ENCODE measurements around the gene CBS.
"Not testable (repeated sequence)": the region's sequence is repeated elsewhere in the genome, so short reads cannot be mapped to it uniquely, and the experiment has no call there.

DNA sequence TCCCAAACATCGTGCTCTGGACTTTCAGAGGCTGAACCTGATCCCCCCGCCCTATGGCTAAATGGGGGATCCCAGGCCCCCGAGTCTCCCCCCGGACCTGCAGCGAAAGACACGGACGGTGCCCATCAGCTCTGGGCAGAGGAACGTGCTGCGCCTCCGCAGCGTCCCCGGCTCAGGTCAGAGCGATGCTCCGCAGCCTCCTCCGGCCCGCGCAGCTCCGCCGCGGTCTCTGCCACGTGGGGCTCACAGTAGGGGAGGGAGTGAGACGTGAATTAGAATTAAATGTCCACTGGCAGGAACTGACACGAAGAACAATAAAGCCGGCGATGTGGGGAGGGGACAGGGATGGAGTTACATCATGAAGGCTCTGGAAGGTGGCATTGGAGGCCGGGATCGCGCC lies 1.0 kb upstream of the CBS start:
- TF ChIP-seq, protein P1, sequence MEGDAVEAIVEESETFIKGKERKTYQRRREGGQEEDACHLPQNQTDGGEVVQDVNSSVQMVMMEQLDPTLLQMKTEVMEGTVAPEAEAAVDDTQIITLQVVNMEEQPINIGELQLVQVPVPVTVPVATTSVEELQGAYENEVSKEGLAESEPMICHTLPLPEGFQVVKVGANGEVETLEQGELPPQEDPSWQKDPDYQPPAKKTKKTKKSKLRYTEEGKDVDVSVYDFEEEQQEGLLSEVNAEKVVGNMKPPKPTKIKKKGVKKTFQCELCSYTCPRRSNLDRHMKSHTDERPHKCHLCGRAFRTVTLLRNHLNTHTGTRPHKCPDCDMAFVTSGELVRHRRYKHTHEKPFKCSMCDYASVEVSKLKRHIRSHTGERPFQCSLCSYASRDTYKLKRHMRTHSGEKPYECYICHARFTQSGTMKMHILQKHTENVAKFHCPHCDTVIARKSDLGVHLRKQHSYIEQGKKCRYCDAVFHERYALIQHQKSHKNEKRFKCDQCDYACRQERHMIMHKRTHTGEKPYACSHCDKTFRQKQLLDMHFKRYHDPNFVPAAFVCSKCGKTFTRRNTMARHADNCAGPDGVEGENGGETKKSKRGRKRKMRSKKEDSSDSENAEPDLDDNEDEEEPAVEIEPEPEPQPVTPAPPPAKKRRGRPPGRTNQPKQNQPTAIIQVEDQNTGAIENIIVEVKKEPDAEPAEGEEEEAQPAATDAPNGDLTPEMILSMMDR (IDR thresholded peaks at IDR 0.05): not testable (repeated sequence)
- not testable (repeated sequence) for TF ChIP-seq POLR2A (IDR thresholded peaks at IDR 0.05)

Measured in testis (tissue), 2 donors.